DMS79 treated with DMSO at 0.1 percent for 48 hours (cell line): ENCODE data around the gene LCN2.
"Not testable (repeated sequence)": the region's sequence is repeated elsewhere in the genome, so short reads cannot be mapped to it uniquely, and the experiment has no call there.

ENCODE experiments used
- DNase-seq: peaks from one replicate; lab custom pipeline; 2025; lab: John Stamatoyannopoulos, UW

The LCN2 gene

GRCh38 chr9:128149001-128149701 is at the start of gene LCN2:
Gene LCN2 (plus strand): TSS chr9:128149453. CDS start chr9:128149526, 73 bp downstream.
- DNase-seq = no peak

GRCh38 chr9:128099932-128100491 is 49.2 kb upstream of the LCN2 start:
- no peak for DNase-seq

- DNase-seq = no peak
Measured at GRCh38 chr9:128100581-128100980, 48.7 kb upstream of the LCN2 start.

- DNase-seq = no peak
Measured at GRCh38 chr9:128101231-128101661, 48.0 kb upstream of the LCN2 start.

- DNase-seq = no peak
Measured at GRCh38 chr9:128101690-128102089, 47.6 kb upstream of the LCN2 start.

- no peak for DNase-seq
Measured at GRCh38 chr9:128102196-128102595, 47.1 kb upstream of the LCN2 start.

- DNase-seq = no peak
Measured at GRCh38 chr9:128102861-128103588, 46.2 kb upstream of the LCN2 start.

- DNase-seq = no peak
Measured at GRCh38 chr9:128103589-128103962, 45.7 kb upstream of the LCN2 start.

GRCh38 chr9:128104171-128104618 is 45.1 kb upstream of the LCN2 start:
- DNase-seq = no peak

GRCh38 chr9:128105538-128106175 is 43.6 kb upstream of the LCN2 start:
- no peak for DNase-seq

GRCh38 chr9:128106181-128106939 is 42.9 kb upstream of the LCN2 start:
- no peak for DNase-seq

- DNase-seq = no peak
Measured at GRCh38 chr9:128106940-128107467, 42.2 kb upstream of the LCN2 start.

- no peak for DNase-seq
Measured at GRCh38 chr9:128107468-128108268, 41.6 kb upstream of the LCN2 start.

GRCh38 chr9:128108269-128109049 is 40.8 kb upstream of the LCN2 start:
- no peak for DNase-seq

GRCh38 chr9:128109050-128109709 is 40.1 kb upstream of the LCN2 start:
- no peak for DNase-seq

- DNase-seq = not testable (repeated sequence)
Measured at GRCh38 chr9:128111726-128112125, 37.5 kb upstream of the LCN2 start.

GRCh38 chr9:128113526-128114325 is 35.5 kb upstream of the LCN2 start:
- DNase-seq = no peak

- no peak for DNase-seq
Measured at GRCh38 chr9:128114326-128115186, 34.7 kb upstream of the LCN2 start.
